SIG-M5 treated with dmso at 0.1 percent for 504 hours (cell line): Measurements from ENCODE around the gene PDK3.

ENCODE experiments used
- DNase-seq: peaks from one replicate; lab custom pipeline; 2025; ENCODE audit not compliant: unreplicated experiment; lab: John Stamatoyannopoulos, UW

PDK3 gene

GRCh38 chrX:24480400-24480865, 15.3 kb downstream of the PDK3 start:
- DNase-seq = peak; percentile 50

GRCh38 chrX:24482823-24483415, 17.8 kb downstream of the PDK3 start:
- no peak for DNase-seq

GRCh38 chrX:24483596-24483995, 18.5 kb downstream of the PDK3 start:
- DNase-seq = no peak

GRCh38 chrX:24485323-24485722, 20.2 kb downstream of the PDK3 start:
- DNase-seq = no peak

GRCh38 chrX:24485976-24486680, 21.0 kb downstream of the PDK3 start:
- DNase-seq = no peak

- no peak for DNase-seq
Measured at GRCh38 chrX:24487571-24487970, 22.5 kb downstream of the PDK3 start.

- no peak for DNase-seq
Measured at GRCh38 chrX:24491741-24492140, 26.7 kb downstream of the PDK3 start.

- DNase-seq = no peak
Measured at GRCh38 chrX:24493740-24494581, 28.9 kb downstream of the PDK3 start.

GRCh38 chrX:24494647-24495075, 29.6 kb downstream of the PDK3 start:
- DNase-seq = peak; percentile 25

- DNase-seq = no peak
Measured at GRCh38 chrX:24495700-24496099, 30.6 kb downstream of the PDK3 start.

- DNase-seq = no peak
Measured at GRCh38 chrX:24498181-24498580, 33.1 kb downstream of the PDK3 start.

- peak; percentile 11 for DNase-seq
Measured at GRCh38 chrX:24498975-24499374, 33.9 kb downstream of the PDK3 start.

- no peak for DNase-seq
Measured at GRCh38 chrX:24506082-24506481, 41.0 kb downstream of the PDK3 start.

GRCh38 chrX:24508375-24508774, 43.3 kb downstream of the PDK3 start:
- DNase-seq = no peak

- no peak for DNase-seq
Measured at GRCh38 chrX:24513416-24513815, 48.3 kb downstream of the PDK3 start.

GRCh38 chrX:24515447-24515846, 50.4 kb downstream of the PDK3 start:
- no peak for DNase-seq

- no peak for DNase-seq
Measured at GRCh38 chrX:24520472-24520871, 55.4 kb downstream of the PDK3 start.

GRCh38 chrX:24525455-24525854, 60.4 kb downstream of the PDK3 start:
- DNase-seq = no peak

- no peak for DNase-seq
Measured at GRCh38 chrX:24526616-24527015, 61.5 kb downstream of the PDK3 start.

GRCh38 chrX:24528605-24529004, 63.5 kb downstream of the PDK3 start:
- DNase-seq = no peak

- no peak for DNase-seq
Measured at GRCh38 chrX:24536551-24536950, 71.5 kb downstream of the PDK3 start.

GRCh38 chrX:24542756-24543155, 77.7 kb downstream of the PDK3 start:
- no peak for DNase-seq
